T-helper 1 cell (primary cell): ENCODE data around the gene UBE2L5.

ENCODE experiments used
- DNase-seq, 5 donors: peaks; one replicate each; pipeline ENCODE4 v3.0.0-alpha.2; 2012 to 2020

The UBE2L5 gene

DNA sequence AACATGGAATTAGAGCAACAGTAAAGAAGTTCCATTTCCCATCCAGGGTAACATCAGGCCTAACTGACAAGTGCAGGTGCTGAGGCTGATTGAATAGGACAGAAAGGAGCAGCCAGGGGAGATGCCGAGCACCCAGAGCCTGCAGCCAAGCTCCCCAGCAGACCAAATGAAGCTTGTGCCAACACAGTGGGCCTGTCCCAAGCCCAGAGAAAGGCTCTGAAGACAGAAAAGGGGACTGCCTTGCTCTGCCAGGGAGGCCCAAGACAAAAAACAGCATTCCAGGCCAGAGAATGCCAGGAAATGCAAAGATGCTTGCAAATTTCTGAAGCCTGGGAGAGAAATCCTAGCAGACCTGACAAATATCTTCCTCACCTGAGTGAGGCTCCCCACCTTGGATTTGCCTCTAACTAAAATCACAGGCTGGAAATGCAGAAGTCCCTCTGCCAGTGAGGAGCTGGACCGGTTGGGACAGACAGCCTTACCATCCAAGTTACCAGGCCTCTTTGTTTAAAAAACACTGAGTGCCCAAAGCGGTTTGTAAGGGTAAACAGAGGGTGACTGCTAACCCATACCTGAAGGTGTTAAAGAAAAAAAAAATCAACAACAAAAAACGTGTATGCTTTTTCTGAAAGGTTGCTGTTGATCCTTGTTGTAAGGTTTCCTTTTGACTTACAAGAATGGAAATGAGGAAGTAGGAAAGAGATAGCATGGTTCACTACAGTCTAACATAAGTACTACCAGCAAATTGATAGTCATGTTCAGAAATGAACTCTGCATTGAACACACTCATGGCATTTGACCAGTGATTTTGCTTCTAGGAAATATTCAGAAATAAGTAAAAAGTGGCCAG lies 55.3 kb downstream of the UBE2L5 start:
- no peak for DNase-seq
